Measurements from ENCODE around the gene KCNIP2. TPM values are rescaled to one million over a fixed set of nuclear protein-coding genes. Genes with fewer than 3 reads are reported as not detected.

Gene KCNIP2
- total RNA-seq, 1 experiment from 2014 or later: 8.5 TPM

GRCh38 chr10:101828766-101829551 lies 14.6 kb downstream of the KCNIP2 start:
- ATAC-seq: no peak

More at GRCh38 chr10:101828766-101829551, 14.6 kb downstream of the KCNIP2 start:
- Histone ChIP-seq H3K79me2 (ENCODE audit: insufficient read depth, low read length) (no peaks in the 10 kb centered on the region), H3K36me3 (ENCODE audit: control insufficient read depth in 1 of 2, insufficient read depth in 2 of 2, low read length in 2 of 2) (no peaks in the 10 kb centered on the region), H3K27me3 (ENCODE audit: insufficient read depth, low read length) (no peaks in the 10 kb centered on the region), H3K4me3 (replicated peaks in 1 of 2; ENCODE audit: low read depth in 1 of 2, low read length in 2 of 2) (no peak overlapping the region), H3K4me2 (ENCODE audit: low read length) (no peak overlapping the region), H3K9ac (ENCODE audit: low read length) (no peak overlapping the region), H3K9me2 (ENCODE audit: insufficient read depth) (no peaks in the 10 kb centered on the region), H2AFZ (ENCODE audit: low read depth, low read length, poor library complexity, severe bottlenecking) (no peak overlapping the region), H3K27ac (ENCODE audit: low read depth, low read length) (no peak overlapping the region), H3K9me3 (ENCODE audit: control insufficient read depth in 1 of 2, insufficient read depth in 1 of 2, low read depth in 1 of 2, low read length in 2 of 2) (no peaks in the 10 kb centered on the region), H4K20me1 (ENCODE audit: insufficient read depth) (no peaks in the 10 kb centered on the region), H3K4me1 (ENCODE audit: control insufficient read depth in 1 of 2, insufficient read depth in 2 of 2, low read length in 2 of 2) (peaks cover 17 to 23% of the 10 kb centered on the region in 2 experiments)
- DNase-seq (ENCODE audit: low read depth, low spot score): no peak
- intact Hi-C loops (cut with micrococcal nuclease): no loop called here
- ChIA-PET CTCF (interaction anchor here (0.8 to 1.4 kb wide), 2 partner anchors 8 to 11 kb away, joined by 3 to 7 read pairs; no protein-coding TSS in a partner anchor), POLR2A (interaction anchor here (1.3 to 1.4 kb wide), 2 partner anchors 9 to 11 kb away, joined by 5 read pairs; partner anchors contain the start of gene OGA), RAD21 (ENCODE audit: low non-redundant PET in 1 of 2, low total read pairs in 2 of 2, uncharacterized antibody in 2 of 2, unreplicated experiment in 2 of 2) (no interaction called here)
- BruUV-seq (replicated peaks): no TSS peak
- TF ChIP-seq CBX3 (IDR thresholded peaks at IDR 0.05; ENCODE audit: low read depth) (no peak), MAX (IDR thresholded peaks at IDR 0.05) (no peak), JUND (IDR thresholded peaks at IDR 0.05) (no peak), CEBPB (IDR thresholded peaks at IDR 0.05; ENCODE audit: low read depth) (no peak), ZBTB33 (IDR thresholded peaks at IDR 0.05; ENCODE audit: extremely low read depth, insufficient replicate concordance, low read length) (no peak), ZFX (IDR thresholded peaks at IDR 0.05) (no peak), SIN3A (IDR thresholded peaks at IDR 0.05; ENCODE audit: low read depth) (no peak), REST (IDR thresholded peaks at IDR 0.05; ENCODE audit: low read depth) (no peak), POLR2AphosphoS5 (IDR thresholded peaks at IDR 0.05; ENCODE audit: low read depth, low read length) (no peak), FOSL1 (IDR thresholded peaks at IDR 0.05; ENCODE audit: low read depth) (no peak), ZNF274 (IDR thresholded peaks at IDR 0.05; ENCODE audit: low read depth, low read length) (no peak), RAD21 (IDR thresholded peaks at IDR 0.05; ENCODE audit: low read depth) (no peak), YY1 (IDR thresholded peaks at IDR 0.05; ENCODE audit: extremely low read depth, insufficient replicate concordance, low read depth, low read length) (no peak), EZH2 (IDR thresholded peaks at IDR 0.05) (no peak)

Data from HCT116 (cell line).